Skin of body (tissue), 2 donors: ENCODE data around the gene TAF15. TPM values are rescaled to one million over a fixed set of nuclear protein-coding genes. Genes with fewer than 3 reads are reported as not detected.

Experiments used
- DNase-seq: peaks from one replicate; lab custom pipeline; 2025; lab: John Stamatoyannopoulos, UW
- total RNA-seq: library from RNA; depleted of rRNA; stranded (reverse); fragments of >200 nt; gene quantifications from one replicate; pipeline ENCODE4 v1.2.3, GENCODE V29; 2014

Gene TAF15
- total RNA-seq = 85.4 TPM

- DNase-seq = peak; percentile 98
Measured at GRCh38 chr17:35808962-35809854, at the start of gene TAF15. TSS of gene TAF15 (plus strand) at chr17:35809484. CDS start at chr17:35809570, 86 bp downstream.

GRCh38 chr17:35760587-35760986, 48.7 kb upstream of the TAF15 start, which contains the start of gene C17orf50:
TSS of gene C17orf50 (plus strand) at chr17:35760887. CDS start at chr17:35760942, 55 bp downstream.
- no peak for DNase-seq

DNA sequence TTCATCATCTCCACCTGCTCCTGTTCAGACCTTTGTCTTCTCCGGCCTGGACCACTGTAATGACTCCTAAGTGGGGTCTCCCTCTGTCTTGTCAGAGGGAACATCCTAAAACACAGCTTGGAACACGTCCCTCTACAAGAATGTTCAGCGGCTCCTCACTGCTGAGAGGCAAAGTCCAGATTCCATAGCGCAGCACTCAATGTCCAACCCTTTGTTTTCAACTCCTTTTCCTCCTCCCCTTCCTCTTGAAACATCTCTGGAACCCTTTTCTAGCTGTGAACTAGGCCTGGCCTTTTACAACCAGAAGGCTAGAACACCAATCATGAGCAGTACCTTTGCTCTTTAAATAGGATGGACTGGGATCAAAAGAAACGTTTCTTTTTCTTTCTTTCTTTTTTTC, 47.7 kb upstream of the TAF15 start:
- DNase-seq = no peak

- no peak for DNase-seq
Measured at GRCh38 chr17:35763767-35764122, 45.5 kb upstream of the TAF15 start.

- peak; percentile 35 for DNase-seq
Measured at GRCh38 chr17:35764123-35764991, 44.9 kb upstream of the TAF15 start.

GRCh38 chr17:35765086-35765710, 44.1 kb upstream of the TAF15 start:
- DNase-seq = no peak

DNA sequence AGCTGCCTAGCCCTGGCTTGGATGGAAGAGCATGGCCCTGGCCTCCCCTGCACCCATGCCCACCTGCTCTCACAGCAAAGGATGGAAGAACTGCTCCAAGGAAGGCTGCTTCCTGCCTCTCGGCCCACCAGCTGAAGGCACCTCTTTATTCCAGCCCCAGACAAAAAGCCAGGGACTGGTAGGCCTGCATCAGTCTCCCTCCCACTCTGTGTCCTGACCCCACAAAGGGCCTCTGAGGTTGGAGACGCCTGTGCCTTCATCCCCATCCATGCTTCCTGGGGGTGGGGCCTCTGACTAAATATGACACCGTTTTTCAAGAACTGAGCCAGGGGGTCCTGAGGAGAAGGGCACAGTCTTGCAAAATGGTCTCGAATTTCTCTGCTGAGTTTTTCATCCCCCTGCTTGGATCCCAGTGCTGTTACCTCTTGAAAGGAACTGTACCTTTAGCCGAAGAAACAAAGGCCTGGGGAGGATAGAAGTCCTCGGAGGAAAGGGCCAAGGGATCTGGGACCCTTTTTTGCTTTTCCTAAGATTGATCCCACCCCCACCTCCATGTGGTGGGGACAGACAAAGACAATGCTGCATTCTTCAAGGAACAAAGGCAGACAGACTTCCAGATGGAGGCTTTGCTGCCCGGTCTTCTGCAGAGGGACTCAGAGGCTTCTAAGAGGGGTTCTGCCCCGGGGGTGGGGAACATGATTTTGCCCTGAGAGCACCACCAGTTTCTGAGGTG, 43.4 kb upstream of the TAF15 start:
- no peak for DNase-seq

DNA sequence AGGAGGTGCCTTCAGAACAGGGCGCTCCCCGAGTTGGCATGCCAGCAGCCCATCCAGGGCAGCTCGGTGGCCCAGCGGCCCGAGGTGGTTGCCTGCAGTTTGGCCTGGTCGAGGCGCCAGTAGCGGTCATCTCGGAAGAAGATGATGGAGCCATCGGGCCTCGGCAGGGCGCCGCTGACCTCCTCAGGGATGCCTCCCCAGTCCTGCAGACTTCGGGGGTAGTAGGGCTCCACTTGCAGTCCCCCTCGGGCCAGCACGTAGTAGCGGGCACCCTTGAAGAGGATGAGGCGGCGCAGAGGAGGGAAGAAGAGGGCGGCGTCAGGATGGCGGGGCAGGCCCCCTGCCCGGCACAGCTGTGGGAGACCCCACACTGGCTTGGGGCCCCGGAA, 42.8 kb upstream of the TAF15 start:
- no peak for DNase-seq

DNA sequence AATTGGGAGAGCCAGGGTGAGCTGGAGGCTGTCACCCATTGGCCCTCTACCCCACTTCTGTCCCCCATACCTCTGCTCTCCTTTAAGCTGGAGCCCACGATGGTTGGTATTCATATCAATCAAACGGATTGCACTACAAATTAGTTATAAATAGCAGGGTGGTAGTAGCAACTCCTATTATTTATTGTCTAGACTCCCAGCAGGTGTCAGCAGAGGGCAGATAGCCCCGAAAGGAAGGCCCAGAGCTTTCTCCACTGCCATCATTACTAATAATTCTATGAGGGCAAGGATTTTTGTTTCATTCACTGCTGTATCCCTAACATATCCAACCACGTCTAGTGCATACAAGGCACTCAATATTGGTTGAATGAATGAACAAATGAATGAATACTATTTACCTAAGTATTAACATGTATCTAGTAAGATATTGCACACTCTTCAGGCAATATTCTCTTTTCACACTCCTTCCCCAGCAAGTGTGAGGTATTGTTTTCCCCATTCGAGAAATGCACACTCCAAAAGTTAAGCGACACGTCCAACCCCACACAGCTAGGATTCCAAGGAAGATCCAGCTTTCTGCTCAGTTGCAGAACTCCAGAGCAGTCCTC, 42.3 kb upstream of the TAF15 start:
- no peak for DNase-seq

GRCh38 chr17:35768797-35769196, 40.5 kb upstream of the TAF15 start:
- DNase-seq = no peak

- DNase-seq = no peak
Measured at GRCh38 chr17:35769895-35770486, 39.3 kb upstream of the TAF15 start.

DNA sequence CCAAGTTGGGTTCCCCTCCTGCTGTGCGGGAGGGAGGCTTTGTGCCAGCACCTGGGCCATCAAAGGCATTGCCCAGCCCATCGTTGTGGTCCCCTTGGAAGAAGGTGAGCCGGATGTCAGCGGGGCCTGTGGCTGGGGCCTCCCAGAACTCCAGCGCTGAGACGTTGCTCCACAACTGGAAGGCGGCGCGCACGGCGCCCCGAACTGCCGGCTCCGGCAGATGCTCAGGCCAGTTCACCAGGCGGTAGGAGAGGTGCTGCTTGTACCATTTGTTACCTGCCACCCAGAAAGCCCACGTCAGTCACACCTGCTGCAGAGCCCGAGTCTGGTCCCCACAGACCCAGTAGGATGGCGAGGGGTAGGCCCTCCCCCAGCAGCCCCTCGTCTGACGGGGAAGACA, 36.2 kb upstream of the TAF15 start:
- DNase-seq = no peak

DNA sequence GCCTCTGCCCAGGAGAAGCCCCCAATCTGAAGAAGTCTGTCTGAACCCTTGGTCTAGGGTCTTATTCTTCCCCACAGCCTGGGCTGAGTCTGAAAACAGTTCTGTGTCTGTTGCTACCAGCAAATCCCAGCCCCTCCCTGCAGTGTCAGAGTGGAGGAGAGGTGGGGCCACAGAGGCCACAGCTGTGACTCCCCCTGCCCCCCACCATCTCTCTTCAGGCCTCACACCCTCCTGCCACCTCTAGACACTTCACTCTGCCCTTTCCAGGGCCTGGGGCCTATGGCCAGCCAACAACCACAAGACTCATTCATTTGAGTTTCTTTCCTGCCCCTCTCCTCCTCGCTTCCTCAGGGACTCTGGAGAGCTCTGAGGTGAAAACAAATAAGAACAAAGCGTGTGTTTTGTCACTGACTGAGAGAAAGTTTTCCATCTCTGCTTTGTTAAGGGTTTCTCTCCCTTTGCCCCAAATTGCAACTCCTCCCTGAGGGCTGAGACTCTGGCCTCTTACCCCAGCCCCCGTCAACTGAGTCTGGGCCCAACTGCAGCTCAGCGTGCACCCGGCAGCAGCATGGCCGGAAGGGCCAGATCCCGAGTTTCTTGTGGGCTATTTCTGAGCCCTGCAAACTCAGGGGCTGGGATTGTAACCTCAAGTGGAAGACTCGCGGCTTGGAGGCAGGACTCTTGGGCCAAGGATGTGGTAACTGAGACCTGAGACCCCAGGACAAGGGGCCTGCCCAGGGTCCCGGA, 35.4 kb upstream of the TAF15 start:
- no peak for DNase-seq

DNA sequence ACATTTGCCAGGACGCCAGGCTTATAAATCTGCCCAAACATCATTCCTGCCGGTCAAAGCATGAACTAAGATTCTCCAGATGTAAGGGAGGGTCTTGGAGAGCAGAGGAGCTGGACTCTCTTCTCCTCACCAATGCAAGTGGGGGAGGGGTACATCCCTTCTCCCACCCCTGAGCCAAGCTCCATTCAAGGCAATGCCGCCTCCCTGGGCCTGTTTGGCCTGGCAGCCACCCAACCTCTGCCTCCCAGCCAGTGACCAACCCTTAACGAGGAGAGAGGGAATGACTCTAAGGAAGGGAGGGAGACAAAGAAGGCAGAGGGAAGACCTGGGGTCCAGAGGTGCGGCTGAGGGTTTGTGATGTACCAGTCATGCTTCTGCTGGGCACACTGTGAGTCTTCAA, 34.8 kb upstream of the TAF15 start:
- DNase-seq = no peak

DNA sequence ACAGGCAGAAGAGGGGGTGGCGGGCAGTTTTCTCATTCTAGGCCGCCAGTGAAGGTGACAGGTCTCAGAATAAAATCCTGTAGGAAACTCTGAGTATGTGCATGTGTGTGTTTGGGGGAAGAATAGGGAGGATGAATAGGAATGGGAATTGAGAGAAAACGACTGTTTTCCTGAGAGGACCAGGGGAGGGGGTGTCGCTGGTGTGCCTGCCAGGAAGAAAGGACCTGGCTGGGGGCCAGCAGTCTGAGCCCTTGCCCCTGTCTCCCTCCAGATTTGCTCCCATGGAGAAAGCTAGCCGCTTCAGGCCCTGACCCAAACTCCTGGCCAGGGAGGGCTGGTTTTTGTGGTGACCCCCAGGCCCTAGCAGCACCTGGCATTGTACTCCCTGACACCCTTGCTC, 34.2 kb upstream of the TAF15 start:
- DNase-seq = no peak

DNA sequence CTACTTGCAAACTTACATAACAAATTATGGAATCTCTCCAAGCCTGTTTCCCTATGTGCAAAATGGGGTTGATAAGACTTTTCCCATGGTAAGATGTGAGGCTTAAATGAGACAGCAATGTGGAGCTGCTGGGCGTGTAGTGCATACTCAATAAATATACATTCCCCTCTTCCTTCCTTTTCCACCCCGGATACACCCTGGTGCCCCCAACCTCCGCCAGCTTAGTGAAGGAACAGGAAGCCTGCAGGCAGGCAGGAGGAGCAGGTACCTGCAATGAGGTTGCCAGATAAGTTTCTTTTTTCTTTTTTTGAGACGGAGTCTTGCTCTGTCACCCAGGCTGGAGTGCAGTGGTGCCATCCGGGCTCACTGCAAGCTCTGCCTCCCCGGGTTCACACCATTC, 33.7 kb upstream of the TAF15 start:
- DNase-seq = no peak

GRCh38 chr17:35778641-35779196, 30.6 kb upstream of the TAF15 start:
- DNase-seq = no peak

GRCh38 chr17:35780950-35781349, 28.3 kb upstream of the TAF15 start:
- DNase-seq = no peak

GRCh38 chr17:35784895-35785294, 24.4 kb upstream of the TAF15 start:
- DNase-seq = no peak
